GM23338 (cell line): ENCODE results near the gene FAM227A. TPM values are rescaled to one million over a fixed set of nuclear protein-coding genes. Genes with fewer than 3 reads are reported as not detected.

Experiments
- ATAC-seq: fragments of 200-7000 bp; cut with Tn5 transposase; 3 replicates; pipeline ENCODE4 v1.9.1; 2020
- DNase-seq: peaks from one replicate; pipeline ENCODE4 v3.0.0-alpha.2; 2015; ENCODE audit warnings: low spot score
- H2AFZ ChIP-seq: fragments of 200-600 bp; sonication (generic); 2 replicates; pipeline ENCODE4 v1.8.0; 2016; ENCODE audit warnings: antibody characterized with exemption, mild to moderate bottlenecking, moderate library complexity
- H3F3A ChIP-seq: fragments of 200-600 bp; sonication (generic); replicated peaks from 2 replicates; pipeline ENCODE4 v1.8.0; 2017; ENCODE audit warnings: antibody characterized with exemption, mixed run types, low read depth
- H3K27ac ChIP-seq: fragments of 200-600 bp; sonication (generic); 2 replicates; pipeline ENCODE4 v1.6.1; 2016; ENCODE audit warnings: low read depth
- H3K27me3 ChIP-seq: fragments of 200-600 bp; sonication (generic); 2 replicates; pipeline ENCODE4 v1.8.0; 2016; ENCODE audit warnings: mild to moderate bottlenecking, mixed run types, moderate library complexity; ENCODE audit not compliant: insufficient read depth
- H3K36me3 ChIP-seq: fragments of 200-600 bp; sonication (generic); 2 replicates; pipeline ENCODE4 v1.8.0; 2016; ENCODE audit warnings: mild to moderate bottlenecking; ENCODE audit not compliant: insufficient read depth
- H3K4me1 ChIP-seq: fragments of 200-600 bp; sonication (generic); 2 replicates; pipeline ENCODE4 v1.8.0; 2016; ENCODE audit warnings: mild to moderate bottlenecking, moderate library complexity; ENCODE audit not compliant: insufficient read depth
- H3K4me2 ChIP-seq: fragments of 200-600 bp; sonication (generic); 2 replicates; pipeline ENCODE4 v1.7.1; 2017; ENCODE audit warnings: mixed run types
- H3K4me3 ChIP-seq: fragments of 200-600 bp; sonication (generic); 2 replicates; pipeline ENCODE4 v1.6.1; 2016; ENCODE audit warnings: mixed run types
- H3K79me2 ChIP-seq: fragments of 200-600 bp; sonication (generic); replicated peaks from 2 replicates; pipeline ENCODE4 v1.8.0; 2017; ENCODE audit warnings: mild to moderate bottlenecking; ENCODE audit not compliant: insufficient read depth
- H3K9me2 ChIP-seq: fragments of 200-600 bp; sonication (generic); 2 replicates; pipeline ENCODE4 v1.8.0; 2017; ENCODE audit not compliant: insufficient read depth
- H4K20me1 ChIP-seq: fragments of 200-600 bp; sonication (generic); replicated peaks from 2 replicates; pipeline ENCODE4 v1.8.0; 2017; ENCODE audit warnings: mild to moderate bottlenecking; ENCODE audit not compliant: insufficient read depth
- H3K27ac Mint-ChIP-seq: 2 replicates; pipeline ENCODE4 v1.8.0; 2020; ENCODE audit warnings: inconsistent platforms, mild to moderate bottlenecking, moderate library complexity, mixed read lengths
- H3K27me3 Mint-ChIP-seq: 3 replicates; pipeline ENCODE4 v1.8.0; 2022; ENCODE audit warnings: low read depth, mild to moderate bottlenecking, moderate library complexity, mixed read lengths, inconsistent platforms; ENCODE audit not compliant: insufficient read depth, poor library complexity
- H3K36me3 Mint-ChIP-seq: 3 replicates; pipeline ENCODE4 v1.8.0; 2021; ENCODE audit warnings: low read depth, mild to moderate bottlenecking, inconsistent platforms, moderate library complexity, mixed read lengths
- H3K4me1 Mint-ChIP-seq: 3 replicates; pipeline ENCODE4 v1.8.0; 2020; ENCODE audit warnings: mild to moderate bottlenecking, inconsistent platforms, mixed read lengths
- H3K4me3 Mint-ChIP-seq: 3 replicates; pipeline ENCODE4 v1.8.0; 2021; ENCODE audit warnings: moderate library complexity, mild to moderate bottlenecking, inconsistent platforms, mixed read lengths
- H3K9me3 Mint-ChIP-seq: 3 replicates; pipeline ENCODE4 v1.8.0; 2020; ENCODE audit warnings: moderate library complexity, mild to moderate bottlenecking, inconsistent platforms, mixed read lengths
- EZH2phosphoT487 ChIP-seq: fragments of 200-600 bp; sonication (generic); IDR thresholded peaks from one replicate; pipeline ENCODE4 v1.8.1; 2018; ENCODE audit warnings: antibody characterized with exemption; ENCODE audit not compliant: unreplicated experiment
- NANOG ChIP-seq: IDR thresholded peaks from 2 replicates; pipeline ENCODE4 v1.6.1; 2016; ENCODE audit warnings: antibody characterized with exemption, borderline replicate concordance
- REST ChIP-seq: IDR thresholded peaks from one replicate; pipeline ENCODE4 v1.6.1; 2018; ENCODE audit warnings: antibody characterized with exemption; ENCODE audit not compliant: unreplicated experiment
- STAT1 ChIP-seq: IDR thresholded peaks from one replicate; pipeline ENCODE4 v1.6.1; 2016; ENCODE audit warnings: antibody characterized with exemption; ENCODE audit not compliant: unreplicated experiment
- polyA plus RNA-seq: library from polyadenylated mRNA; unstranded; fragments of >200 nt; fragmentation: Nextera tagmentation; extraction: Ambion mirVana; gene quantifications from 2 replicates; pipeline ENCODE4 v1.2.1, GENCODE V29; 2016
- total RNA-seq: library from RNA; depleted of rRNA; stranded (reverse); fragments of >200 nt; shearing (Covaris generic); gene quantifications from 2 replicates; pipeline ENCODE4 v1.2.3, GENCODE V29; 2014
- TF ChIP-seq, protein P1 (sequence below): fragments of 250-450 bp; sonication (Bioruptor Pico); IDR thresholded peaks from 2 replicates; pipeline ENCODE4 v1.5.0; 2020; ENCODE audit warnings: mild to moderate bottlenecking, moderate library complexity
- TF ChIP-seq, protein P2 (sequence below): IDR thresholded peaks from 2 replicates; pipeline ENCODE4 v1.6.1; 2016; ENCODE audit warnings: antibody characterized with exemption

FAM227A gene
- total and polyA plus RNA-seq, 2 experiments from 2014 or later = 5.8 to 11.0 TPM

DNA sequence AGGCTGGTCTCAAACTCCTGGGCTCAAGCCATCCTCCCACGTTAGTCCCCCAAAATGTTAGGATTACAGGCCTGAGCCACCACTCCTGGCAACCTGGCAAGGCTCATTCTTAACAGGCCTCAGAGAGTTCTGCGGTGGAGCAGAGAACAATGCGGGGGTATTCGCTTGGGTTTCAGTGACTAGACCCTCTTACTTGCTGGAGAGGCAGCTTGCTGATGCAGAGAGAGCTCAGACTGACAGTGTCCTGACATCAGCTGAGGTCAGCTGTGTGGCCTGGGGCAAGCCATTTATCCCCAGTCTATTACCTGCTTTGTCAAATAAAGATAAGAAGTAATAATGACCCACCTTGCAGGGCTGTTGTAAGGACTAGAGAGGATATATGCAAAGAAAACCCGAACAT, 46.0 kb downstream of the FAM227A start (continued):
- TF ChIP-seq, protein P1, sequence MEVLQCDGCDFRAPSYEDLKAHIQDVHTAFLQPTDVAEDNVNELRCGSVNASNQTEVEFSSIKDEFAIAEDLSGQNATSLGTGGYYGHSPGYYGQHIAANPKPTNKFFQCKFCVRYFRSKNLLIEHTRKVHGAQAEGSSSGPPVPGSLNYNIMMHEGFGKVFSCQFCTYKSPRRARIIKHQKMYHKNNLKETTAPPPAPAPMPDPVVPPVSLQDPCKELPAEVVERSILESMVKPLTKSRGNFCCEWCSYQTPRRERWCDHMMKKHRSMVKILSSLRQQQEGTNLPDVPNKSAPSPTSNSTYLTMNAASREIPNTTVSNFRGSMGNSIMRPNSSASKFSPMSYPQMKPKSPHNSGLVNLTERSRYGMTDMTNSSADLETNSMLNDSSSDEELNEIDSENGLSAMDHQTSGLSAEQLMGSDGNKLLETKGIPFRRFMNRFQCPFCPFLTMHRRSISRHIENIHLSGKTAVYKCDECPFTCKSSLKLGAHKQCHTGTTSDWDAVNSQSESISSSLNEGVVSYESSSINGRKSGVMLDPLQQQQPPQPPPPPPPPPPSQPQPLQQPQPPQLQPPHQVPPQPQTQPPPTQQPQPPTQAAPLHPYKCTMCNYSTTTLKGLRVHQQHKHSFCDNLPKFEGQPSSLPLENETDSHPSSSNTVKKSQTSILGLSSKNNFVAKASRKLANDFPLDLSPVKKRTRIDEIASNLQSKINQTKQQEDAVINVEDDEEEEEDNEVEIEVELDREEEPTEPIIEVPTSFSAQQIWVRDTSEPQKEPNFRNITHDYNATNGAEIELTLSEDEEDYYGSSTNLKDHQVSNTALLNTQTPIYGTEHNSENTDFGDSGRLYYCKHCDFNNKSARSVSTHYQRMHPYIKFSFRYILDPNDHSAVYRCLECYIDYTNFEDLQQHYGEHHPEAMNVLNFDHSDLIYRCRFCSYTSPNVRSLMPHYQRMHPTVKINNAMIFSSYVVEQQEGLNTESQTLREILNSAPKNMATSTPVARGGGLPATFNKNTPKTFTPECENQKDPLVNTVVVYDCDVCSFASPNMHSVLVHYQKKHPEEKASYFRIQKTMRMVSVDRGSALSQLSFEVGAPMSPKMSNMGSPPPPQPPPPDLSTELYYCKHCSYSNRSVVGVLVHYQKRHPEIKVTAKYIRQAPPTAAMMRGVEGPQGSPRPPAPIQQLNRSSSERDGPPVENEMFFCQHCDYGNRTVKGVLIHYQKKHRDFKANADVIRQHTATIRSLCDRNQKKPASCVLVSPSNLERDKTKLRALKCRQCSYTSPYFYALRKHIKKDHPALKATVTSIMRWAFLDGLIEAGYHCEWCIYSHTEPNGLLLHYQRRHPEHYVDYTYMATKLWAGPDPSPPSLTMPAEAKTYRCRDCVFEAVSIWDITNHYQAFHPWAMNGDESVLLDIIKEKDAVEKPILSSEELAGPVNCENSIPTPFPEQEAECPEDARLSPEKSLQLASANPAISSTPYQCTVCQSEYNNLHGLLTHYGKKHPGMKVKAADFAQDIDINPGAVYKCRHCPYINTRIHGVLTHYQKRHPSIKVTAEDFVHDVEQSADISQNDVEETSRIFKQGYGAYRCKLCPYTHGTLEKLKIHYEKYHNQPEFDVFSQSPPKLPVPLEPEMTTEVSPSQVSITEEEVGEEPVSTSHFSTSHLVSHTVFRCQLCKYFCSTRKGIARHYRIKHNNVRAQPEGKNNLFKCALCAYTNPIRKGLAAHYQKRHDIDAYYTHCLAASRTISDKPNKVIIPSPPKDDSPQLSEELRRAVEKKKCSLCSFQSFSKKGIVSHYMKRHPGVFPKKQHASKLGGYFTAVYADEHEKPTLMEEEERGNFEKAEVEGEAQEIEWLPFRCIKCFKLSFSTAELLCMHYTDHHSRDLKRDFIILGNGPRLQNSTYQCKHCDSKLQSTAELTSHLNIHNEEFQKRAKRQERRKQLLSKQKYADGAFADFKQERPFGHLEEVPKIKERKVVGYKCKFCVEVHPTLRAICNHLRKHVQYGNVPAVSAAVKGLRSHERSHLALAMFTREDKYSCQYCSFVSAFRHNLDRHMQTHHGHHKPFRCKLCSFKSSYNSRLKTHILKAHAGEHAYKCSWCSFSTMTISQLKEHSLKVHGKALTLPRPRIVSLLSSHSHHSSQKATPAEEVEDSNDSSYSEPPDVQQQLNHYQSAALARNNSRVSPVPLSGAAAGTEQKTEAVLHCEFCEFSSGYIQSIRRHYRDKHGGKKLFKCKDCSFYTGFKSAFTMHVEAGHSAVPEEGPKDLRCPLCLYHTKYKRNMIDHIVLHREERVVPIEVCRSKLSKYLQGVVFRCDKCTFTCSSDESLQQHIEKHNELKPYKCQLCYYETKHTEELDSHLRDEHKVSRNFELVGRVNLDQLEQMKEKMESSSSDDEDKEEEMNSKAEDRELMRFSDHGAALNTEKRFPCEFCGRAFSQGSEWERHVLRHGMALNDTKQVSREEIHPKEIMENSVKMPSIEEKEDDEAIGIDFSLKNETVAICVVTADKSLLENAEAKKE = no peak
- no peak for TF ChIP-seq STAT1
- TF ChIP-seq, protein P2, sequence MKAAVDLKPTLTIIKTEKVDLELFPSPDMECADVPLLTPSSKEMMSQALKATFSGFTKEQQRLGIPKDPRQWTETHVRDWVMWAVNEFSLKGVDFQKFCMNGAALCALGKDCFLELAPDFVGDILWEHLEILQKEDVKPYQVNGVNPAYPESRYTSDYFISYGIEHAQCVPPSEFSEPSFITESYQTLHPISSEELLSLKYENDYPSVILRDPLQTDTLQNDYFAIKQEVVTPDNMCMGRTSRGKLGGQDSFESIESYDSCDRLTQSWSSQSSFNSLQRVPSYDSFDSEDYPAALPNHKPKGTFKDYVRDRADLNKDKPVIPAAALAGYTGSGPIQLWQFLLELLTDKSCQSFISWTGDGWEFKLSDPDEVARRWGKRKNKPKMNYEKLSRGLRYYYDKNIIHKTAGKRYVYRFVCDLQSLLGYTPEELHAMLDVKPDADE = no peak

DNA sequence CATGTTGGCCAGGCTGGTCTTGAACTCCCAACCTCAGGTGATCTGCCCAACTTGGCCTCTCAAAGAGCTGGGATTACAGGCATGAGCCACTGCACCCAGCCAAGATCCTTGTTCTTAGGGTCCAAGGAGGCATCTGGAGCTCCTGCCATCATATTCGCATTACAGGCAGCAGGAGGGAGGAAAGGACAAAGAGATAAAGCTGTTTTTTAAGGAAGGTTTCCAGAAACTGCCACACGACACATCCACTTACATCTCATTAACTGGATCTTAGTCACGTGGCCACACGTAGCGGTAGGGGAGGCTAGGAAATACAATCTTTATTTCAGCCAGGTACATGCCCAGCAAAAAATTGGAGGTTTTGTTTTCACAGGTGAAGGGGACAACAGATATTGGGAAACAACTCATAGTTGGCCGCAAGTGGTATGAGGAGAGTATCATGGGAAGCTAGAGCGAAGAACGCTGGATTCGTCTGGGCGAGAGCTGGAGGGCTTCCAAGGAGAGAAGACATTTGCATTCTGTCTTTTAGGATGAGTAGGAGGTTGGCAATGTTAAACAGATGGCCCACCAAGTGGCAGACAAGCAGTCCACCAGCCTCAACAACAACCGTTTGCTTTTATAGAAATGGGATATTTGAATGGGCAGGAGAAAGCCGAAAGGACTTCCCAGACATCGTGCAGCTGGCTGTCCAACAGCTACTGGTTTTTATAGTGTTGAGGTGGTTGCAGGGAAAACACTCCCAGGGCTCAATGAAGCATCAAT, 47.0 kb downstream of the FAM227A start:
- Histone ChIP-seq H3K4me2 (no peak overlapping the region), H2AFZ (no peak overlapping the region), H3K4me3 (no peak overlapping the region), H3K9me2 (no peaks in the 10 kb centered on the region), H3K79me2 (no peaks in the 10 kb centered on the region), H3F3A (no peaks in the 10 kb centered on the region; the same call in 1 of the 2 replicates), H3K4me1 (no peaks in the 10 kb centered on the region), H3K27ac (no peak overlapping the region), H3K27me3 (no peaks in the 10 kb centered on the region), H3K36me3 (no peaks in the 10 kb centered on the region), H4K20me1 (0 out of 2 replicates have a peak, but pooled peaks cover 3% of the 10 kb centered on the region)
- ATAC-seq (no peak), DNase-seq (no peak)
- TF ChIP-seq NANOG = no peak
- TF ChIP-seq REST = no peak
- no peak for TF ChIP-seq EZH2phosphoT487
- H3K27me3 Mint-ChIP-seq = peaks cover 3% of the 10 kb centered on the region
- no peaks in the 10 kb centered on the region for H3K9me3 Mint-ChIP-seq
- H3K36me3 Mint-ChIP-seq = 0 out of 3 replicates have a peak, but pooled peaks cover 3% of the 10 kb centered on the region
- no peaks in the 10 kb centered on the region for H3K4me1 Mint-ChIP-seq
- H3K4me3 Mint-ChIP-seq = no peak overlapping the region
- H3K27ac Mint-ChIP-seq = peak overlapping the region; percentile 7; the same call in 1 of the 2 replicates
